SW 1271 (cell line): ENCODE data around the gene CYP2U1.
"Not testable (repeated sequence)": the region's sequence is repeated elsewhere in the genome, so short reads cannot be mapped to it uniquely, and the experiment has no call there.

Experiments
- DNase-seq, 2 experiments: peaks; one replicate each; lab custom pipeline; 2025; lab: John Stamatoyannopoulos, UW

The CYP2U1 gene

GRCh38 chr4:107930821-107931774 is at the start of gene CYP2U1:
Gene CYP2U1 (plus strand): TSS chr4:107931549. CDS start chr4:107931644, 95 bp downstream.
- peak; percentile 21 to 70 for DNase-seq

- no peak for DNase-seq
Measured at GRCh38 chr4:107885865-107886264, 45.5 kb upstream of the CYP2U1 start.

GRCh38 chr4:107888237-107888636 is 43.1 kb upstream of the CYP2U1 start:
- no peak for DNase-seq

GRCh38 chr4:107890779-107891178 is 40.6 kb upstream of the CYP2U1 start:
- no peak for DNase-seq

- DNase-seq: no peak
Measured at GRCh38 chr4:107891299-107891698, 40.0 kb upstream of the CYP2U1 start.

GRCh38 chr4:107893171-107894137 is 37.9 kb upstream of the CYP2U1 start:
- no peak for DNase-seq

GRCh38 chr4:107894138-107894603 is 37.2 kb upstream of the CYP2U1 start:
- no peak for DNase-seq

GRCh38 chr4:107896158-107896645 is 35.1 kb upstream of the CYP2U1 start:
- peak; percentile 72 to 94 for DNase-seq

GRCh38 chr4:107896646-107897045 is 34.7 kb upstream of the CYP2U1 start:
- DNase-seq: no peak

- DNase-seq: no peak
Measured at GRCh38 chr4:107897823-107898222, 33.5 kb upstream of the CYP2U1 start.

GRCh38 chr4:107900067-107900466 is 31.3 kb upstream of the CYP2U1 start:
- no peak for DNase-seq

- DNase-seq: no peak
Measured at GRCh38 chr4:107900508-107900907, 30.8 kb upstream of the CYP2U1 start.

- DNase-seq: no peak
Measured at GRCh38 chr4:107901213-107901934, 30.0 kb upstream of the CYP2U1 start.

- DNase-seq: no peak
Measured at GRCh38 chr4:107902715-107903114, 28.6 kb upstream of the CYP2U1 start.

GRCh38 chr4:107905082-107905481 is 26.3 kb upstream of the CYP2U1 start:
- DNase-seq: not testable (repeated sequence)

GRCh38 chr4:107906458-107907100 is 24.8 kb upstream of the CYP2U1 start:
- DNase-seq: no peak

- no peak for DNase-seq
Measured at GRCh38 chr4:107908377-107908776, 23.0 kb upstream of the CYP2U1 start.

GRCh38 chr4:107913283-107913899 is 18.0 kb upstream of the CYP2U1 start:
- peak; percentile 5 to 57 for DNase-seq

- DNase-seq: no peak
Measured at GRCh38 chr4:107915220-107915619, 16.1 kb upstream of the CYP2U1 start.

GRCh38 chr4:107916623-107917022 is 14.7 kb upstream of the CYP2U1 start:
- no peak for DNase-seq
